Osteocyte (in vitro differentiated cells): Measurements from ENCODE around the gene TOM1L2. TPM values are rescaled to one million over a fixed set of nuclear protein-coding genes. Genes with fewer than 3 reads are reported as not detected.

Source experiments
- DNase-seq: peaks from one replicate; pipeline ENCODE4 v3.0.0; 2021; ENCODE audit warnings: mixed read lengths; ENCODE audit not compliant: unreplicated experiment; ENCODE audit errors: extremely low spot score
- H3K27ac Mint-ChIP-seq: one replicate; pipeline ENCODE4 v1.8.0; 2021; ENCODE audit warnings: mild to moderate bottlenecking, mixed read lengths; ENCODE audit not compliant: unreplicated experiment
- H3K27me3 Mint-ChIP-seq: one replicate; pipeline ENCODE4 v1.8.0; 2021; ENCODE audit warnings: mixed read lengths; ENCODE audit not compliant: unreplicated experiment
- H3K36me3 Mint-ChIP-seq: one replicate; pipeline ENCODE4 v1.8.0; 2021; ENCODE audit warnings: mixed read lengths; ENCODE audit not compliant: unreplicated experiment
- H3K4me1 Mint-ChIP-seq: one replicate; pipeline ENCODE4 v1.8.0; 2021; ENCODE audit warnings: mixed read lengths; ENCODE audit not compliant: unreplicated experiment
- H3K4me3 Mint-ChIP-seq: one replicate; pipeline ENCODE4 v1.8.0; 2021; ENCODE audit warnings: mild to moderate bottlenecking, moderate library complexity, mixed read lengths; ENCODE audit not compliant: unreplicated experiment
- H3K9me3 Mint-ChIP-seq: one replicate; pipeline ENCODE4 v1.8.0; 2021; ENCODE audit warnings: mixed read lengths; ENCODE audit not compliant: unreplicated experiment
- CTCF ChIP-seq: fragments of 200-600 bp; sonication (generic); IDR thresholded peaks from 2 replicates; pipeline ENCODE4 v1.5.0; 2021; ENCODE audit warnings: antibody characterized with exemption, mild to moderate bottlenecking, moderate library complexity
- long read RNA-seq: library from polyadenylated mRNA; unstranded; transcript quantifications from one replicate; pipeline ENCODE4 v2.0.0, GENCODE V29; 2021
- total RNA-seq: library from RNA; stranded (reverse); gene quantifications from 2 replicates; pipeline ENCODE4 v1.2.1, GENCODE V29; 2021

The TOM1L2 gene
- total RNA-seq: 69.7 and 69.8 TPM in 2 replicates
- long read RNA-seq, partial matches to known transcripts: 2 of 11 reads
- long read RNA-seq, other reads (novel, unspliced or antisense): 8 of 11 reads

- Mint-ChIP-seq H3K27ac (peak within 1 kb of the TSS; percentile 94), H3K4me1 (peaks cover 31% of the 10 kb centered on the region), H3K9me3 (no peaks in the 10 kb centered on the region), H3K27me3 (no peaks in the 10 kb centered on the region), H3K4me3 (peak within 1 kb of the TSS; percentile 93), H3K36me3 (no peaks in the 10 kb centered on the region)
- TF ChIP-seq CTCF: no peak
- peak; percentile 100 for DNase-seq
Measured at GRCh38 chr17:17972126-17972951, at the start of gene TOM1L2, which contains the start of gene DRC3. TOM1L2 (minus strand) TSS chr17:17972400; CDS start chr17:17972313, 87 bp downstream. DRC3 (plus strand) TSS chr17:17972862; CDS start chr17:17977599, 4,737 bp downstream.

- TF ChIP-seq CTCF: no peak
- H3K4me1 Mint-ChIP-seq: peaks cover 6% of the 10 kb centered on the region
- H3K27ac Mint-ChIP-seq: no peak overlapping the region
- H3K9me3 Mint-ChIP-seq: no peaks in the 10 kb centered on the region
- H3K27me3 Mint-ChIP-seq: no peaks in the 10 kb centered on the region
- no peak overlapping the region for H3K4me3 Mint-ChIP-seq
- H3K36me3 Mint-ChIP-seq: peaks cover 9% of the 10 kb centered on the region
- no peak for DNase-seq
Measured at GRCh38 chr17:18021372-18021771, 49.2 kb upstream of the TOM1L2 start.

GRCh38 chr17:18020971-18021370 is 48.8 kb upstream of the TOM1L2 start:
- H3K4me3 Mint-ChIP-seq: no peak overlapping the region
- TF ChIP-seq CTCF: no peak
- no peak overlapping the region for H3K27ac Mint-ChIP-seq
- no peaks in the 10 kb centered on the region for H3K27me3 Mint-ChIP-seq
- peaks cover 6% of the 10 kb centered on the region for H3K4me1 Mint-ChIP-seq
- H3K9me3 Mint-ChIP-seq: no peaks in the 10 kb centered on the region
- no peak for DNase-seq
- H3K36me3 Mint-ChIP-seq: peaks cover 12% of the 10 kb centered on the region

GRCh38 chr17:18019838-18020154 is 47.6 kb upstream of the TOM1L2 start:
- TF ChIP-seq CTCF: no peak

GRCh38 chr17:18018411-18018921 is 46.3 kb upstream of the TOM1L2 start:
- no peak for TF ChIP-seq CTCF
- no peak overlapping the region for H3K27ac Mint-ChIP-seq
- no peak overlapping the region for H3K4me3 Mint-ChIP-seq
- peaks cover 11% of the 10 kb centered on the region for H3K36me3 Mint-ChIP-seq
- H3K9me3 Mint-ChIP-seq: no peaks in the 10 kb centered on the region
- no peaks in the 10 kb centered on the region for H3K27me3 Mint-ChIP-seq
- DNase-seq: no peak
- H3K4me1 Mint-ChIP-seq: no peaks in the 10 kb centered on the region

More at GRCh38 chr17:18019838-18020154, 47.6 kb upstream of the TOM1L2 start:
- Mint-ChIP-seq H3K27me3 (no peaks in the 10 kb centered on the region), H3K4me3 (no peak overlapping the region), H3K27ac (no peak overlapping the region), H3K4me1 (peaks cover 2% of the 10 kb centered on the region), H3K36me3 (peaks cover 11% of the 10 kb centered on the region), H3K9me3 (no peaks in the 10 kb centered on the region)
- DNase-seq: no peak
